NCI-H2196 treated with DMSO at 0.1 percent for 48 hours (cell line): ENCODE results near the gene AATK.

ENCODE experiments used
- DNase-seq: peaks from one replicate; lab custom pipeline; 2025; ENCODE audit not compliant: unreplicated experiment; lab: John Stamatoyannopoulos, UW

Gene AATK

GRCh38 chr17:81071761-81072741 is 94.0 kb downstream of the AATK start:
- DNase-seq: no peak

GRCh38 chr17:81070541-81071246 is 95.3 kb downstream of the AATK start:
- no peak for DNase-seq

GRCh38 chr17:81069135-81069645 is 96.8 kb downstream of the AATK start:
- DNase-seq: no peak

GRCh38 chr17:81068411-81069134 is 97.4 kb downstream of the AATK start:
- no peak for DNase-seq

- no peak for DNase-seq
Observed at GRCh38 chr17:81067391-81067811, 98.6 kb downstream of the AATK start.
